ENCODE data around the gene SP140L. TPM values are rescaled to one million over a fixed set of nuclear protein-coding genes. Genes with fewer than 3 reads are reported as not detected.
A peak's percentile ranks its signal among the peaks of the same experiment; 100 is the strongest.

SP140L gene
- total and polyA plus RNA-seq, 10 of the 15 experiments (the other 5 are each of a cell fraction or from before 2014, with no cell fraction given): 4.7 to 28.6 (median 15.0) TPM

GRCh38 chr2:230441227-230441897 lies 114.4 kb downstream of the SP140L start:
- 0% methylated on average over 4 of the region's 4 CpGs for WGBS (ENCODE audit: insufficient coverage, insufficient replicate concordance, low lambda C conversion rate, missing lambda C conversion rate)
- POLR2A ChIA-PET: no interaction called here
- RAD21 ChIA-PET (ENCODE audit: unreplicated experiment): interaction anchor here (1.0 kb wide), 1 partner anchor 357 kb away, joined by 3 read pairs; no protein-coding TSS in a partner anchor
- H3K4me1 ChIP-seq (ENCODE audit: control insufficient read depth, insufficient read depth, low read length): peaks cover 45% of the 10 kb centered on the region
- no peak overlapping the region for H3K9ac ChIP-seq (ENCODE audit: control insufficient read depth, insufficient read depth, low read length)
- BruUV-seq (replicated peaks): no TSS peak
- peak overlapping the region; percentile 10 for H3K27ac ChIP-seq (ENCODE audit: control insufficient read depth, insufficient read depth)
- H3K4me2 ChIP-seq (ENCODE audit: control insufficient read depth, insufficient read depth): peak overlapping the region; percentile 36
- TF ChIP-seq IKZF2 (IDR thresholded peaks at IDR 0.05) (peak in 1 of 2 experiments; percentile 48; a peak in 1 of 4 replicates), BMI1 (IDR thresholded peaks at IDR 0.05; ENCODE audit: borderline replicate concordance) (no peak), ATF7 (IDR thresholded peaks at IDR 0.05; ENCODE audit: low read depth) (peak; percentile 53; the same call in 1 of the 2 replicates), PKNOX1 (IDR thresholded peaks at IDR 0.05) (peak; percentile 74), RUNX3 (IDR thresholded peaks at IDR 0.05; ENCODE audit: low read length) (peak; percentile 66), CUX1 (IDR thresholded peaks at IDR 0.05; ENCODE audit: insufficient replicate concordance, low read depth, low read length) (no peak), IRF4 (IDR thresholded peaks at IDR 0.05; ENCODE audit: low read depth, low read length) (0 out of 2 replicates have a peak, but pooled peaks have one; percentile 30), NFXL1 (IDR thresholded peaks at IDR 0.05; ENCODE audit: borderline replicate concordance) (no peak), POLR2AphosphoS5 (IDR thresholded peaks at IDR 0.05; ENCODE audit: low read length) (0 out of 2 replicates have a peak, but pooled peaks have one; percentile 41), HSF1 (IDR thresholded peaks at IDR 0.05; ENCODE audit: low read depth, low read length) (no peak), IKZF1 (conservative IDR thresholded peaks at IDR 0.05) (0 out of 2 replicates have a peak, but pooled peaks have one; percentile 23)
- DNase-seq (ENCODE audit: low read depth, low spot score) (peak; percentile 35), FAIRE-seq (no peak), ATAC-seq (peak; percentile 84)
- CTCF ChIA-PET: interaction anchor here (1.0 kb wide), 1 partner anchor 175 kb away, joined by 3 read pairs; no protein-coding TSS in a partner anchor
- peaks cover 9% of the 10 kb centered on the region for H3K9me3 ChIP-seq (replicated peaks; ENCODE audit: control insufficient read depth, insufficient read depth, low read length)
- H3K27me3 ChIP-seq (replicated peaks in 1 of 2; ENCODE audit: control insufficient read depth in 2 of 2, insufficient read depth in 2 of 2, low read length in 1 of 2): no peaks in the 10 kb centered on the region
- no peak overlapping the region for H2AFZ ChIP-seq (ENCODE audit: control insufficient read depth, low read depth, low read length)
- H3K4me3 ChIP-seq: no peak overlapping the region
- in situ Hi-C loops (cut with MboI): no loop called here
- SMC1A ChIA-PET (ENCODE audit: uncharacterized antibody, unreplicated experiment): interaction anchor here (0.7 kb wide), 1 partner anchor 180 kb away, joined by 3 read pairs; no protein-coding TSS in a partner anchor
- H3K36me3 ChIP-seq (ENCODE audit: control insufficient read depth in 2 of 2, insufficient read depth in 2 of 2, low read length in 1 of 2): peaks cover 8 to 39% of the 10 kb centered on the region in 2 experiments
- H4K20me1 ChIP-seq (ENCODE audit: control insufficient read depth, insufficient read depth): no peaks in the 10 kb centered on the region; the same call in none of the 2 replicates
- intact Hi-C loops (cut with micrococcal nuclease; ENCODE audit: unreplicated experiment): loop anchor here (2.0 kb wide), 1 partner anchor 23 kb away; no protein-coding TSS in a partner anchor
- H3K79me2 ChIP-seq (ENCODE audit: control insufficient read depth, insufficient read depth, low read length): peaks cover 83% of the 10 kb centered on the region

All from GM12878 (cell line).